ENCODE data around the gene MYPOP.

Gene MYPOP, protein sequence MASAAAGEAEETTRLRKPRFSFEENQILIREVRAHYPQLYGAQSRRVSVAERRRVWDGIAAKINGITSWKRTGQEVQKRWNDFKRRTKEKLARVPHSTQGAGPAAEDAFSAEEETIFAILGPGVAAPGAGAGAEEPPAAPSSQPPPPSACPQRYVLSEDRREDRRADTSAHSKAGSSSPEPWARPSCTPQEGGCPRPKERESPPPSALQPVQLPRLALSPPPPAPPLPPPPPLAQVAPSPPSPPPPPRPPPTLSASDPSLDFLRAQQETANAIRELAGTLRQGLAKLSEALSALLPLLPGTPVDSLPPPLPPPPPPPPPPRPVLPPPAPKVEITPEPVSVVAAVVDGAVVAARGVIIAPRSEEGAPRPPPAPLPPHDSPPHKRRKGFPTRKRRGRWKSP

GRCh38 chr19:45901912-45902650 lies at the start of gene MYPOP:
MYPOP (minus strand) TSS chr19:45902613; CDS start chr19:45901773, 840 bp downstream.
- H3K4me3 ChIP-seq (ENCODE audit: low read length): peak within 1 kb of the TSS; percentile 97
- H2AFZ ChIP-seq (ENCODE audit: low read length): peak within 1 kb of the TSS; percentile 99
- no peaks in the 10 kb centered on the region for H3K9me2 ChIP-seq (replicated peaks; ENCODE audit: insufficient read depth, low read length)
- H3K27me3 ChIP-seq (replicated peaks; ENCODE audit: insufficient read depth, low read length): peaks cover 10% of the 10 kb centered on the region
- H3K4me2 ChIP-seq (ENCODE audit: low read depth, low read length): peak within 1 kb of the TSS; percentile 100
- H3K79me2 ChIP-seq (ENCODE audit: low read length): no peaks in the 10 kb centered on the region
- peaks cover 4% of the 10 kb centered on the region for H3K4me1 ChIP-seq (ENCODE audit: low read length)
- H3K27ac ChIP-seq (ENCODE audit: low read length): peak within 1 kb of the TSS; percentile 54; the same call in 1 of the 2 replicates
- no peaks in the 10 kb centered on the region for H4K20me1 ChIP-seq (ENCODE audit: insufficient read depth, low read length)
- TF ChIP-seq EZH2phosphoT487 (IDR thresholded peaks at IDR 0.05; ENCODE audit: low read length) (no peak), EZH2 (optimal IDR thresholded peaks at IDR 0.05; ENCODE audit: low read depth, low read length) (no peak)
- TF ChIP-seq, protein P1, sequence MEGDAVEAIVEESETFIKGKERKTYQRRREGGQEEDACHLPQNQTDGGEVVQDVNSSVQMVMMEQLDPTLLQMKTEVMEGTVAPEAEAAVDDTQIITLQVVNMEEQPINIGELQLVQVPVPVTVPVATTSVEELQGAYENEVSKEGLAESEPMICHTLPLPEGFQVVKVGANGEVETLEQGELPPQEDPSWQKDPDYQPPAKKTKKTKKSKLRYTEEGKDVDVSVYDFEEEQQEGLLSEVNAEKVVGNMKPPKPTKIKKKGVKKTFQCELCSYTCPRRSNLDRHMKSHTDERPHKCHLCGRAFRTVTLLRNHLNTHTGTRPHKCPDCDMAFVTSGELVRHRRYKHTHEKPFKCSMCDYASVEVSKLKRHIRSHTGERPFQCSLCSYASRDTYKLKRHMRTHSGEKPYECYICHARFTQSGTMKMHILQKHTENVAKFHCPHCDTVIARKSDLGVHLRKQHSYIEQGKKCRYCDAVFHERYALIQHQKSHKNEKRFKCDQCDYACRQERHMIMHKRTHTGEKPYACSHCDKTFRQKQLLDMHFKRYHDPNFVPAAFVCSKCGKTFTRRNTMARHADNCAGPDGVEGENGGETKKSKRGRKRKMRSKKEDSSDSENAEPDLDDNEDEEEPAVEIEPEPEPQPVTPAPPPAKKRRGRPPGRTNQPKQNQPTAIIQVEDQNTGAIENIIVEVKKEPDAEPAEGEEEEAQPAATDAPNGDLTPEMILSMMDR (IDR thresholded peaks at IDR 0.05; ENCODE audit: low read length): no peak
- no peaks in the 10 kb centered on the region for H3K36me3 ChIP-seq (replicated peaks; ENCODE audit: insufficient read depth, low read length)
- DNase-seq: no peak
- H3K9ac ChIP-seq (ENCODE audit: low read length): peak within 1 kb of the TSS; percentile 79
- H3F3A ChIP-seq (ENCODE audit: insufficient read depth, low read length): peaks cover 7% of the 10 kb centered on the region
- H3K9me3 ChIP-seq (replicated peaks; ENCODE audit: insufficient read depth, low read length): no peaks in the 10 kb centered on the region

- Histone ChIP-seq H3K27me3 (replicated peaks; ENCODE audit: insufficient read depth, low read length) (peaks cover 81% of the 10 kb centered on the region), H4K20me1 (ENCODE audit: insufficient read depth, low read length) (no peaks in the 10 kb centered on the region), H3K9me2 (replicated peaks; ENCODE audit: insufficient read depth, low read length) (no peaks in the 10 kb centered on the region), H3K36me3 (replicated peaks; ENCODE audit: insufficient read depth, low read length) (no peaks in the 10 kb centered on the region), H3K79me2 (ENCODE audit: low read length) (no peaks in the 10 kb centered on the region), H3K27ac (ENCODE audit: low read length) (no peak overlapping the region), H3F3A (ENCODE audit: insufficient read depth, low read length) (no peaks in the 10 kb centered on the region), H3K9ac (ENCODE audit: low read length) (no peak overlapping the region), H3K4me2 (ENCODE audit: low read depth, low read length) (no peak overlapping the region), H3K4me3 (ENCODE audit: low read length) (no peak overlapping the region), H3K9me3 (replicated peaks; ENCODE audit: insufficient read depth, low read length) (no peaks in the 10 kb centered on the region), H3K4me1 (ENCODE audit: low read length) (peaks cover 2% of the 10 kb centered on the region), H2AFZ (ENCODE audit: low read length) (no peak overlapping the region)
- TF ChIP-seq, protein P1 (IDR thresholded peaks at IDR 0.05; ENCODE audit: low read length): no peak
- no peak for TF ChIP-seq EZH2 (optimal IDR thresholded peaks at IDR 0.05; ENCODE audit: low read depth, low read length)
- TF ChIP-seq EZH2phosphoT487 (IDR thresholded peaks at IDR 0.05; ENCODE audit: low read length): no peak
- no peak for DNase-seq
Measured at GRCh38 chr19:45947926-45948325, 45.5 kb upstream of the MYPOP start.

DNA sequence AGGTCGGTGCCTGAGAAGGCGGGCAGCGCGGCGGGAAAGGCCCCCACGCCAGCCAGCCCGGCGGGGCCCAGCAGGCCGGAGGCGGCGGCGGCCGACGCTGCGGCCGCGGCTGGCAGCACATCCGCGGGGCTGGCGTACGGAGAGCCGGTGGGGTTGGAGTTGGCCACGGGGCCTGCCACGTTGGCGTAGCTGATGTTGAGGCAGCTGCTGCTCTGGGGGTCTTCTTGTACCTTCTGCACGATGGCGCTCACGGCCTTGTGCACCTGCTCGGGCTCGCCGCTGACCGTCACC lies 38.0 kb upstream of the MYPOP start:
- Histone ChIP-seq H3K4me2 (ENCODE audit: low read depth, low read length) (no peak overlapping the region), H3K27ac (ENCODE audit: low read length) (no peak overlapping the region), H3K9ac (ENCODE audit: low read length) (no peak overlapping the region), H3K4me1 (ENCODE audit: low read length) (no peaks in the 10 kb centered on the region), H4K20me1 (ENCODE audit: insufficient read depth, low read length) (no peaks in the 10 kb centered on the region), H3F3A (ENCODE audit: insufficient read depth, low read length) (no peaks in the 10 kb centered on the region), H3K79me2 (ENCODE audit: low read length) (no peaks in the 10 kb centered on the region), H3K9me2 (replicated peaks; ENCODE audit: insufficient read depth, low read length) (no peaks in the 10 kb centered on the region), H3K36me3 (replicated peaks; ENCODE audit: insufficient read depth, low read length) (no peaks in the 10 kb centered on the region), H3K9me3 (replicated peaks; ENCODE audit: insufficient read depth, low read length) (no peaks in the 10 kb centered on the region), H3K27me3 (replicated peaks; ENCODE audit: insufficient read depth, low read length) (peaks cover 69% of the 10 kb centered on the region), H2AFZ (ENCODE audit: low read length) (no peak overlapping the region), H3K4me3 (ENCODE audit: low read length) (no peak overlapping the region)
- DNase-seq: no peak
- TF ChIP-seq EZH2 (optimal IDR thresholded peaks at IDR 0.05; ENCODE audit: low read depth, low read length) (no peak), EZH2phosphoT487 (IDR thresholded peaks at IDR 0.05; ENCODE audit: low read length) (no peak)
- TF ChIP-seq, protein P1 (IDR thresholded peaks at IDR 0.05; ENCODE audit: low read length): no peak
